ENCODE data around the gene NCSTN. TPM values are rescaled to one million over a fixed set of nuclear protein-coding genes. Genes with fewer than 3 reads are reported as not detected.

The NCSTN gene
- total RNA-seq, 6 donors from 2014 or later = 55.9 to 116 (median 70.8) TPM

GRCh38 chr1:160344936-160345335 is 1.8 kb downstream of the NCSTN start:
- Histone ChIP-seq H3K27me3 (no peaks in the 10 kb centered on the region), H3K4me1 (peaks cover 25 to 49% (median 32%) of the 10 kb centered on the region in 4 donors), H3K36me3 (peaks cover 9 to 43% (median 17%) of the 10 kb centered on the region in 4 donors), H3K9me3 (no peaks in the 10 kb centered on the region), H3K27ac (no peak overlapping the region), H3K4me3 (no peak overlapping the region)
- 93 to 96% methylated on average over 6 of the region's 6 CpGs for WGBS, 2 donors
- ATAC-seq (ENCODE audit: low FRiP score in 2 of 2) = no peak
- no peak for DNase-seq
- TF ChIP-seq POLR2A (IDR thresholded peaks at IDR 0.05) (no peak), CTCF (IDR thresholded peaks at IDR 0.05) (no peak), POLR2AphosphoS5 (IDR thresholded peaks at IDR 0.05) (no peak), EP300 (IDR thresholded peaks at IDR 0.05) (no peak)

DNA sequence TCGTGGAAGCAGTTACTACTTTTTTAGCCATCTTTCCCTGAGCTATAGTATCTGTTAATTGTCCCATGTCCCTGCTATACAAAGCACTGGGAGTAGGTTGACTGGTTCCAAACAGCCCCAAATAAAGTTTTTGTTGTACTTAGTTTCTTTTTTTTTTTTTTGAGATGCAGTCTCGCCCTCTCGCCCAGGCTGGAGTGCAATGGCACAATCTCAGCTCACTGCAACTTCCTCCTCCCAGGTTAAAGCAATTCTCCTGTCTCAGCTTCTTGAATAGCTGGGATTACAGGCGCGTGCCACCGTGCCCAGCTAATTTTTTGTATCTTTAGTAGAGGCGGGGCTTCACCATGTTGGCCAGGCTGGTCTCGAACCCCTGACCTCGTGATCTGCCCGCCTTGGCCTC is 3.3 kb downstream of the NCSTN start:
- Histone ChIP-seq H3K9me3 (no peaks in the 10 kb centered on the region), H3K4me3 (no peak overlapping the region), H3K4me1 (peaks cover 15 to 36% (median 22%) of the 10 kb centered on the region in 4 donors), H3K36me3 (peaks cover 17 to 57% (median 32%) of the 10 kb centered on the region in 4 donors), H3K27me3 (no peaks in the 10 kb centered on the region), H3K27ac (peak overlapping the region; percentile 54 to 78 (median 68))
- WGBS, 2 donors = 83 to 84% methylated on average over 10 of the region's 10 CpGs
- ATAC-seq (ENCODE audit: low FRiP score in 2 of 2) (no peak), DNase-seq (peak in 1 of 2 donors; percentile 11)
- TF ChIP-seq EP300 (IDR thresholded peaks at IDR 0.05) (no peak), POLR2AphosphoS5 (IDR thresholded peaks at IDR 0.05) (no peak), POLR2A (IDR thresholded peaks at IDR 0.05) (no peak), CTCF (IDR thresholded peaks at IDR 0.05) (no peak)

DNA sequence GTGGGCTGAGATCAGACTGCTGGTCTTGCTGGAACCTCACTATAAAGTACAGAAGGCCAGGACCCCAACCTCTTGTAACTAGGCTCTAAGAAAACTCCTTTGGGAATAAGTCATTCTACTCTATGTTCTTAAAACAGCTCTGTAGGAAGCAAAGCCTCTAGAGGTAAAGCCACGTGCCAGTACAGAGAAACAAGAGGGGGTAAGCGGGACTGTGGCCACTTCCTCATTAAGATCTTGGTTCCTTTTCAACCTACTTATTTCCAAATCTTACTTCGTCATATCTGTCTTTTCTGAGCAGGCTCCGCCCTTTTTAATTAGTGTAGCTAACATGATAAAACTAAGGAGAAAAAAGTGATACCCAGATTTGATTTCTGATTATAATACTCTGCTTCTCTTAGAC is 3.8 kb downstream of the NCSTN start:
- DNase-seq (peak in 1 of 2 donors; percentile 68), ATAC-seq (ENCODE audit: low FRiP score in 2 of 2) (peak in 1 of 2 donors; percentile 49)
- Histone ChIP-seq H3K4me1 (peaks cover 10 to 31% (median 17%) of the 10 kb centered on the region in 4 donors), H3K36me3 (peaks cover 20 to 61% (median 37%) of the 10 kb centered on the region in 4 donors), H3K27me3 (no peaks in the 10 kb centered on the region), H3K27ac (peak overlapping the region; percentile 54 to 78 (median 68)), H3K4me3 (no peak overlapping the region), H3K9me3 (no peaks in the 10 kb centered on the region)
- WGBS, 2 donors = 63 to 65% methylated on average over 4 of the region's 4 CpGs
- no peak for TF ChIP-seq POLR2AphosphoS5 (IDR thresholded peaks at IDR 0.05)
- no peak for TF ChIP-seq POLR2A (IDR thresholded peaks at IDR 0.05)
- no peak for TF ChIP-seq CTCF (IDR thresholded peaks at IDR 0.05)
- TF ChIP-seq EP300 (IDR thresholded peaks at IDR 0.05) = no peak

DNA sequence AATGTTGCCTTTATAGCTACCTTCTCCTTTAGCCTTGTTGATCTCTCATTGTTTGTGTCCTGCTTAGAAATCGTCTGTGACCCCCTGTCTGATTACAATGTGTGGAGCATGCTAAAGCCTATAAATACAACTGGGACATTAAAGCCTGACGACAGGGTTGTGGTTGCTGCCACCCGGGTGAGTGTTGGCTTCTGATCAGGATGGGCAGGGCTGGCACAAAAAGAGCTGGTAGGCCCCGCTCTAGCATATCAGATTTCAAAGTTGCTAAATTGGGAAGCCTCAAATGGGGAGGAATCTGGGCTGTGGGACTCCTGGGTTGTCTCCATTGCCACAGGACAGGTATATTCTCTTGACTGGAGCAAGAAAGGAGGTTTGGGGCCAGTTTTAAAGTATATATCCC is 8.4 kb downstream of the NCSTN start:
- no peaks in the 10 kb centered on the region for H3K9me3 ChIP-seq
- TF ChIP-seq CTCF (IDR thresholded peaks at IDR 0.05) = no peak
- no peak for TF ChIP-seq POLR2A (IDR thresholded peaks at IDR 0.05)
- TF ChIP-seq EP300 (IDR thresholded peaks at IDR 0.05) = no peak
- no peak for TF ChIP-seq POLR2AphosphoS5 (IDR thresholded peaks at IDR 0.05)
- WGBS, 2 donors = 80 to 87% methylated on average over 4 of the region's 4 CpGs
- peaks cover 0 to 3% (median under 1%) of the 10 kb centered on the region in 4 donors for H3K4me1 ChIP-seq
- peaks cover 58 to 94% (median 82%) of the 10 kb centered on the region in 4 donors for H3K36me3 ChIP-seq
- ATAC-seq (ENCODE audit: low FRiP score in 2 of 2) = no peak
- H3K27ac ChIP-seq = no peak overlapping the region
- H3K27me3 ChIP-seq = no peaks in the 10 kb centered on the region
- H3K4me3 ChIP-seq = no peak overlapping the region
- no peak for DNase-seq

DNA sequence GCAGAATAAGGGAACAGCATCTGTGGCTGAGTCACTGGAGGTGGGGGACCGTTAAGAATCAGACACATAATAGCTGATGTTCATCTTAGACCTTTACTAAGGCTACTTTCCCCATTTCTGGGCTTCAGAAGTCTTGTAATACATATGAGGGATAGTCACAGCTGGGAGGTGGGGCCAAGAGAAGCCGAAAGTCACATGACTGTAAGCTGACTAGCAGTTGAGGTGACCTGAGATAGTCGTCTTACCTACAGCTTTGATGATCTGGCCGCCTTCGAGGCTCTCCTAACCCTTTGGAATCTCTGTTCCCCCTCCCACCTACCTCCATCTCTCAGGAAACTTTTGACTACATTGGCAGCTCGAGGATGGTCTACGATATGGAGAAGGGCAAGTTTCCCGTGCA is 9.4 kb downstream of the NCSTN start:
- ATAC-seq (ENCODE audit: low FRiP score in 2 of 2) (no peak), DNase-seq (no peak)
- Histone ChIP-seq H3K4me3 (no peak overlapping the region), H3K27me3 (no peaks in the 10 kb centered on the region), H3K27ac (no peak overlapping the region), H3K36me3 (peaks cover 64 to 100% (median 90%) of the 10 kb centered on the region in 4 donors), H3K4me1 (no peaks in the 10 kb centered on the region), H3K9me3 (no peaks in the 10 kb centered on the region)
- TF ChIP-seq POLR2A (IDR thresholded peaks at IDR 0.05) (no peak), POLR2AphosphoS5 (IDR thresholded peaks at IDR 0.05) (no peak), EP300 (IDR thresholded peaks at IDR 0.05) (no peak), CTCF (IDR thresholded peaks at IDR 0.05) (no peak)
- 94 to 95% methylated on average over 8 of the region's 8 CpGs for WGBS, 2 donors

Measured in upper lobe of left lung (tissue), 6 donors.